B cell (primary cell): ENCODE results near the gene MVB12B. TPM values are rescaled to one million over a fixed set of nuclear protein-coding genes. Genes with fewer than 3 reads are reported as not detected.

Experiments used
- ATAC-seq: fragments of 200-7000 bp; cut with Tn5 transposase; one replicate; pipeline ENCODE4 v1.10.0; 2021; ENCODE audit warnings: low read depth, mild to moderate bottlenecking, moderate number of reproducible peaks, moderate library complexity
- CTCF ChIA-PET: fragments of 350-600 bp; sonication (Branson Sonifier 250); formaldehyde crosslinking; loops from one replicate; lab custom pipeline; 2021; ENCODE audit warnings: antibody characterized with exemption, inconsistent platforms; lab: Charles Lee
- POLR2A ChIA-PET: fragments of 350-600 bp; sonication (Branson Sonifier 250); formaldehyde crosslinking; loops from one replicate; lab custom pipeline; 2021; ENCODE audit warnings: antibody characterized with exemption; lab: Charles Lee
- DNase-seq: peaks from one replicate; pipeline ENCODE4 v3.0.0; 2013
- H2AFZ ChIP-seq: 2 replicates; pipeline ENCODE4 v1.6.1; 2012; ENCODE audit warnings: mild to moderate bottlenecking, low read depth, low read length; ENCODE audit not compliant: insufficient read depth, poor library complexity, severe bottlenecking
- H3K27ac ChIP-seq, 2 donors: 1 replicate in 1 of 2; 2 replicates in 1 of 2; pipeline ENCODE4 v1.5.1; 2012 to 2013; ENCODE audit warnings: low read length in 2 of 2, mild to moderate bottlenecking in 2 of 2, moderate library complexity in 1 of 2
- H3K27me3 ChIP-seq, 4 experiments: fragments of 200-600 bp in 1 of 4; sonication (generic) in 1 of 4; replicated peaks in 1 of 4; 1 replicate in 2 of 4; 2 replicates in 2 of 4; pipeline versions ENCODE4 v1.6.1 to v1.7.0; 2013 to 2016; ENCODE audit warnings: low read length in 3 of 4, mild to moderate bottlenecking in 2 of 4, mixed read lengths in 1 of 4, moderate library complexity in 1 of 4; ENCODE audit not compliant: insufficient read depth in 4 of 4, control insufficient read depth in 3 of 4; ENCODE audit errors: control extremely low read depth in 1 of 4
- H3K36me3 ChIP-seq, 2 experiments: replicated peaks in 1 of 2; 1 replicate in 1 of 2; 2 replicates in 1 of 2; pipeline versions ENCODE4 v1.6.1 to v1.7.1; 2013; ENCODE audit warnings: low read length in 1 of 2; ENCODE audit not compliant: insufficient read depth in 2 of 2, control insufficient read depth in 1 of 2; ENCODE audit errors: control extremely low read depth in 1 of 2, extremely low read depth in 1 of 2
- H3K4me1 ChIP-seq, 2 donors: fragments of 200-600 bp in 1 of 2; sonication (generic) in 1 of 2; 1 replicate in 1 of 2; 2 replicates in 1 of 2; pipeline versions ENCODE4 v1.5.1 to v1.6.1; 2013 to 2017; ENCODE audit warnings: low read length in 2 of 2; ENCODE audit not compliant: control insufficient read depth in 2 of 2, insufficient read depth in 2 of 2
- H3K4me2 ChIP-seq: replicated peaks from 2 replicates; pipeline ENCODE3; 2012; ENCODE audit warnings: mild to moderate bottlenecking, low read depth, low read length; ENCODE audit not compliant: poor library complexity, severe bottlenecking
- H3K4me3 ChIP-seq, 5 experiments: fragments of 200-600 bp in 1 of 5; sonication (generic) in 1 of 5; 1 replicate in 3 of 5; 2 replicates in 2 of 5; pipeline versions ENCODE4 v1.5.1 to v1.7.0; 2011 to 2016; ENCODE audit warnings: low read length in 4 of 5, mild to moderate bottlenecking in 4 of 5, low read depth in 2 of 5, control low read depth in 1 of 5, moderate library complexity in 1 of 5; ENCODE audit not compliant: insufficient read depth in 1 of 5; ENCODE audit errors: control extremely low read depth in 1 of 5, extremely low read depth in 1 of 5
- H3K79me2 ChIP-seq: fragments of 200-600 bp; sonication (generic); one replicate; pipeline ENCODE4 v1.6.0; 2016; ENCODE audit warnings: low read length; ENCODE audit not compliant: control insufficient read depth, insufficient read depth
- H3K9ac ChIP-seq: fragments of 200-600 bp; sonication (generic); 2 replicates; pipeline ENCODE4 v1.6.1; 2017; ENCODE audit warnings: mild to moderate bottlenecking, low read length, moderate library complexity
- H3K9me3 ChIP-seq, 3 donors: one replicate each; pipeline versions ENCODE4 v1.6.1 to v1.7.1; 2013; ENCODE audit warnings: low read length in 2 of 3; ENCODE audit not compliant: control insufficient read depth in 2 of 3, insufficient read depth in 1 of 3; ENCODE audit errors: control extremely low read depth in 1 of 3
- H4K20me1 ChIP-seq: 2 replicates; pipeline ENCODE4 v1.6.0; 2012; ENCODE audit warnings: mild to moderate bottlenecking, low read length; ENCODE audit not compliant: insufficient read depth, control insufficient read depth, poor library complexity, severe bottlenecking
- H3K27ac Mint-ChIP-seq: one replicate; pipeline ENCODE4 v1.8.0; 2021; ENCODE audit warnings: mixed read lengths
- H3K27me3 Mint-ChIP-seq: one replicate; pipeline ENCODE4 v1.8.0; 2021; ENCODE audit warnings: mixed read lengths
- H3K4me1 Mint-ChIP-seq: one replicate; pipeline ENCODE4 v1.8.0; 2021; ENCODE audit warnings: mixed read lengths
- H3K4me3 Mint-ChIP-seq: one replicate; pipeline ENCODE4 v1.8.0; 2021; ENCODE audit warnings: mixed read lengths
- H3K9me3 Mint-ChIP-seq: one replicate; pipeline ENCODE4 v1.8.0; 2022; ENCODE audit warnings: mixed read lengths; ENCODE audit not compliant: insufficient read depth
- CTCF ChIP-seq: fragments of 200-600 bp; IDR thresholded peaks from one replicate; pipeline ENCODE4 v1.8.0; 2022; ENCODE audit warnings: antibody characterized with exemption, mild to moderate bottlenecking
- EZH2 ChIP-seq: IDR thresholded peaks from 2 replicates; pipeline ENCODE4 v1.6.1; 2012; ENCODE audit warnings: borderline replicate concordance, low read depth, mild to moderate bottlenecking, moderate library complexity, low read length; ENCODE audit not compliant: insufficient read depth, poor library complexity, severe bottlenecking
- WGBS: methylation state at CpG from one replicate; pipeline ENCODE4 v1.1.5; 2013; ENCODE audit warnings: missing lambda C conversion rate; ENCODE audit not compliant: insufficient coverage; 5-methylcytosine and 5-hydroxymethylcytosine counted together
- intact Hi-C: fragments of 100-400 bp; cut with micrococcal nuclease; formaldehyde crosslinking; loops from one replicate; pipeline ENCODE4 v1.10.0; 2022
- polyA plus RNA-seq: library from polyadenylated mRNA; depleted of rRNA; stranded (reverse); fragments of >200 nt; gene quantifications from 2 replicates; pipeline ENCODE4 v1.2.3, GENCODE V29; 2012
- total RNA-seq, 2 donors: library from RNA; stranded (reverse); fragments of 120-200 nt in 1 of 2; gene quantifications; 1 replicate in 1 of 2; 2 replicates in 1 of 2; pipeline versions ENCODE4 v1.2.3 to v1.2.4, GENCODE V29; 2013 to 2022

MVB12B gene
- total and polyA plus RNA-seq, 2 donors (not counting 1 experiment from before 2014, with no cell fraction given), result 1.2 to 9.8 TPM

- no peaks in the 10 kb centered on the region for H3K36me3 ChIP-seq
- H3K9ac ChIP-seq, result no peak overlapping the region
- no peak overlapping the region for H3K27ac Mint-ChIP-seq
- H3K79me2 ChIP-seq, result no peaks in the 10 kb centered on the region
- WGBS, result 96% methylated on average over 12 of the region's 12 CpGs
- peaks cover 22% of the 10 kb centered on the region for H3K4me1 Mint-ChIP-seq
- no peak for TF ChIP-seq EZH2
- TF ChIP-seq CTCF, result no peak
- H3K27me3 Mint-ChIP-seq, result no peaks in the 10 kb centered on the region
- H3K4me2 ChIP-seq, result no peak overlapping the region
- no peaks in the 10 kb centered on the region for H3K27me3 ChIP-seq
- intact Hi-C loops, result no loop called here
- DNase-seq (no peak), ATAC-seq (no peak)
- no peak overlapping the region for H3K4me3 ChIP-seq
- no peaks in the 10 kb centered on the region for H3K9me3 ChIP-seq
- H4K20me1 ChIP-seq, result no peaks in the 10 kb centered on the region
- POLR2A ChIA-PET, result no interaction called here
- H3K27ac ChIP-seq, result no peak overlapping the region
- H3K9me3 Mint-ChIP-seq, result no peaks in the 10 kb centered on the region
- no peak overlapping the region for H3K4me3 Mint-ChIP-seq
- no peak overlapping the region for H2AFZ ChIP-seq
- peaks cover 13 to 16% of the 10 kb centered on the region in 2 donors for H3K4me1 ChIP-seq
- CTCF ChIA-PET, result interaction anchor here (3.5 kb wide), 1 partner anchor 90 kb away, joined by 69 read pairs; no protein-coding TSS in a partner anchor
Measured at GRCh38 chr9:126401581-126401980, 75.0 kb downstream of the MVB12B start.

GRCh38 chr9:126403397-126403796 lies 76.8 kb downstream of the MVB12B start:
- Histone ChIP-seq H3K4me3 (no peak overlapping the region), H3K27ac (no peak overlapping the region), H2AFZ (no peak overlapping the region), H3K36me3 (no peaks in the 10 kb centered on the region), H3K9ac (no peak overlapping the region), H4K20me1 (no peaks in the 10 kb centered on the region), H3K27me3 (no peaks in the 10 kb centered on the region), H3K9me3 (no peaks in the 10 kb centered on the region), H3K4me2 (no peak overlapping the region), H3K4me1 (peaks cover 6% of the 10 kb centered on the region in 2 donors), H3K79me2 (no peaks in the 10 kb centered on the region)
- CTCF ChIA-PET, result no interaction called here
- POLR2A ChIA-PET, result no interaction called here
- Mint-ChIP-seq H3K4me1 (peaks cover 10% of the 10 kb centered on the region), H3K9me3 (no peaks in the 10 kb centered on the region), H3K27me3 (no peaks in the 10 kb centered on the region), H3K27ac (no peak overlapping the region), H3K4me3 (no peak overlapping the region)
- WGBS, result 93% methylated on average over 5 of the region's 5 CpGs
- ATAC-seq (no peak), DNase-seq (no peak)
- TF ChIP-seq CTCF, result no peak
- TF ChIP-seq EZH2, result no peak
- intact Hi-C loops, result no loop called here
